Uterus (tissue), 4 donors: ENCODE results near the gene ITPR1. TPM values are rescaled to one million over a fixed set of nuclear protein-coding genes. Genes with fewer than 3 reads are reported as not detected.

Experiments used
- DNase-seq, 2 donors: peaks; one replicate each; pipeline ENCODE4 v3.0.0-alpha.2; 2019 to 2020
- H3K27ac ChIP-seq, 2 donors: fragments of 200-600 bp; sonication (generic); 1 replicate in 1 of 2; 2 replicates in 1 of 2; pipeline ENCODE4 v1.5.1; 2016 to 2018
- H3K27me3 ChIP-seq, 2 donors: fragments of 200-600 bp; sonication (generic); one replicate each; pipeline ENCODE4 v1.5.1; 2018 to 2019; ENCODE audit warnings: control low read depth in 1 of 2
- H3K36me3 ChIP-seq, 2 donors: fragments of 200-600 bp; sonication (generic); one replicate each; pipeline ENCODE4 v1.5.1; 2019; ENCODE audit warnings: control low read depth in 1 of 2
- H3K4me1 ChIP-seq, 2 donors: fragments of 200-600 bp; sonication (generic); one replicate each; pipeline ENCODE4 v1.5.1; 2018 to 2019; ENCODE audit warnings: control low read depth in 1 of 2
- H3K4me3 ChIP-seq, 2 donors: fragments of 200-600 bp; sonication (generic); 1 replicate in 1 of 2; 2 replicates in 1 of 2; pipeline ENCODE4 v1.5.1; 2018 to 2019; ENCODE audit warnings: mild to moderate bottlenecking in 1 of 2
- H3K9me3 ChIP-seq, 2 donors: fragments of 200-600 bp; sonication (generic); one replicate each; pipeline ENCODE4 v1.5.1; 2019; ENCODE audit warnings: control low read depth in 1 of 2
- CTCF ChIP-seq, 4 experiments: fragments of 200-600 bp in 2 of 4; fragments of 450-650 bp in 2 of 4; sonication (generic) in 2 of 4; IDR thresholded peaks; one replicate each; pipeline ENCODE4 v1.5.1; 2016 to 2019; ENCODE audit warnings: antibody characterized with exemption in 4 of 4, mild to moderate bottlenecking in 2 of 4, moderate library complexity in 1 of 4
- POLR2A ChIP-seq, 2 donors: fragments of 450-650 bp; IDR thresholded peaks; one replicate each; pipeline ENCODE4 v1.6.1; 2016; ENCODE audit warnings: antibody characterized with exemption in 2 of 2, mild to moderate bottlenecking in 1 of 2, moderate library complexity in 1 of 2
- intact Hi-C: fragments of 100-400 bp; cut with DNase I; formaldehyde crosslinking; loops from one replicate; pipeline ENCODE4 v1.15.1; 2023; ENCODE audit warnings: low total_unique reads
- total RNA-seq, 4 donors: library from RNA; depleted of rRNA in 3 of 4; stranded (reverse); fragments of >200 nt in 3 of 4; gene quantifications; one replicate each; pipeline versions ENCODE4 v1.1.0 to v1.2.4, GENCODE V29; 2014 to 2023
- donor health status: DM: yes; HTN: yes; CAD: no.

Gene ITPR1
- total RNA-seq, 4 donors from 2014 or later = 98.2 to 224 (median 141) TPM

- TF ChIP-seq POLR2A (IDR thresholded peaks at IDR 0.05) (no peak), CTCF (IDR thresholded peaks at IDR 0.05) (no peak)
- Histone ChIP-seq H3K36me3 (no peaks in the 10 kb centered on the region), H3K4me1 (no peaks in the 10 kb centered on the region), H3K9me3 (no peaks in the 10 kb centered on the region), H3K4me3 (no peak overlapping the region), H3K27me3 (no peaks in the 10 kb centered on the region), H3K27ac (no peak overlapping the region)
- intact Hi-C loops = no loop called here
- no peak for DNase-seq
These were observed 14.9 kb upstream of the ITPR1 start for GRCh38 chr3:4478261-4478660.

GRCh38 chr3:4491855-4492207, 1.3 kb upstream of the ITPR1 start:
- no peaks in the 10 kb centered on the region for H3K36me3 ChIP-seq
- H3K27me3 ChIP-seq = no peaks in the 10 kb centered on the region
- H3K4me3 ChIP-seq = peak overlapping the region; percentile 71 to 94
- no peaks in the 10 kb centered on the region for H3K9me3 ChIP-seq
- no peak for DNase-seq
- TF ChIP-seq POLR2A (IDR thresholded peaks at IDR 0.05) = no peak
- no peak for TF ChIP-seq CTCF (IDR thresholded peaks at IDR 0.05)
- peak overlapping the region; percentile 88 to 90 for H3K27ac ChIP-seq
- intact Hi-C loops = no loop called here
- H3K4me1 ChIP-seq = no peaks in the 10 kb centered on the region

- H3K27me3 ChIP-seq = no peaks in the 10 kb centered on the region
- TF ChIP-seq CTCF (IDR thresholded peaks at IDR 0.05) (no peak), POLR2A (IDR thresholded peaks at IDR 0.05) (peak in 1 of 2 donors; percentile 37)
- H3K4me3 ChIP-seq = peak overlapping the region; percentile 71 to 94
- no peaks in the 10 kb centered on the region for H3K4me1 ChIP-seq
- H3K27ac ChIP-seq = peak overlapping the region; percentile 88 to 90
- intact Hi-C loops = no loop called here
- no peaks in the 10 kb centered on the region for H3K36me3 ChIP-seq
- H3K9me3 ChIP-seq = no peaks in the 10 kb centered on the region
- peak; percentile 49 to 55 for DNase-seq
These were observed 737 bp upstream of the ITPR1 start for GRCh38 chr3:4492208-4493013.

- intact Hi-C loops = no loop called here
- Histone ChIP-seq H3K9me3 (no peaks in the 10 kb centered on the region), H3K4me3 (peak overlapping the region; percentile 71 to 94), H3K27ac (peak overlapping the region; percentile 88 to 90), H3K36me3 (no peaks in the 10 kb centered on the region), H3K4me1 (no peaks in the 10 kb centered on the region), H3K27me3 (no peaks in the 10 kb centered on the region)
- TF ChIP-seq POLR2A (IDR thresholded peaks at IDR 0.05) (no peak), CTCF (IDR thresholded peaks at IDR 0.05) (no peak)
- peak in 1 of 2 donors; percentile 34 for DNase-seq
These were observed 1.1 kb downstream of the ITPR1 start for GRCh38 chr3:4493941-4494894.

GRCh38 chr3:4494895-4495264, 1.7 kb downstream of the ITPR1 start:
- Histone ChIP-seq H3K27ac (peak overlapping the region; percentile 88 to 90), H3K4me1 (no peaks in the 10 kb centered on the region), H3K9me3 (no peaks in the 10 kb centered on the region), H3K27me3 (no peaks in the 10 kb centered on the region), H3K36me3 (no peaks in the 10 kb centered on the region), H3K4me3 (peak overlapping the region; percentile 71 to 94)
- intact Hi-C loops = no loop called here
- no peak for DNase-seq
- no peak for TF ChIP-seq POLR2A (IDR thresholded peaks at IDR 0.05)
- no peak for TF ChIP-seq CTCF (IDR thresholded peaks at IDR 0.05)
